HUES6 (cell line): ENCODE results near the gene PLA2G2F.

Source experiments
- H3K27ac ChIP-seq: 2 replicates; pipeline ENCODE4 v1.7.0; 2013; ENCODE audit warnings: low read depth, mild to moderate bottlenecking, low read length, inconsistent platforms
- H3K27me3 ChIP-seq: 2 replicates; pipeline ENCODE4 v1.6.1; 2013; ENCODE audit warnings: low read length; ENCODE audit not compliant: control insufficient read depth, insufficient read depth
- H3K36me3 ChIP-seq: 2 replicates; pipeline ENCODE4 v1.6.1; 2013; ENCODE audit warnings: low read length; ENCODE audit not compliant: control insufficient read depth, insufficient read depth
- H3K4me1 ChIP-seq: 2 replicates; pipeline ENCODE4 v1.6.1; 2013; ENCODE audit warnings: low read length; ENCODE audit not compliant: control insufficient read depth, insufficient read depth
- H3K4me3 ChIP-seq: 2 replicates; pipeline ENCODE4 v1.5.1; 2013; ENCODE audit warnings: low read depth, low read length
- H3K9ac ChIP-seq: one replicate; pipeline ENCODE4 v1.6.1; 2013; ENCODE audit warnings: mild to moderate bottlenecking, low read length
- H3K9me3 ChIP-seq: 2 replicates; pipeline ENCODE4 v1.6.1; 2013; ENCODE audit warnings: low read depth, low read length; ENCODE audit not compliant: control insufficient read depth, insufficient read depth

The PLA2G2F gene

DNA sequence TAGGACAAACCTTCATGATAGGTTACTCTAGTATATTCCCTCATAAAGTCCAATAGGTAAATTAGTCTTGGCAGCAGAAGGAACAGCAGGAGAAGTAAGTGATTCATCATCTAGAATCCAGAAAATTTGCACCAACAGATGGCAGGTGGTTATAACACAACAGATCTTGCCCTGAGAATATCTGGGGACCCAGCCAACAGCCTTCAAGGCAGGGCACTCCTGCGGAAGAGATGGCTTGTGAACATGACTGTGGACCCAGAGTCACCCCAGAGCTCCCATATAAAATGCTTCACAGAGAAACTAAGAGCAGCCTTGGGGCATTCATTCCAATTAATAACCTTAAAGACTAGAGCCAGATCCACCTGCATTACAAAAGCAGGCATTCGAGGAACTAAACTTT, 55.1 kb downstream of the PLA2G2F start:
- H3K4me3 ChIP-seq = no peak overlapping the region
- H3K4me1 ChIP-seq = peaks cover 16% of the 10 kb centered on the region
- no peak overlapping the region for H3K9ac ChIP-seq
- 0 out of 2 replicates have a peak, but pooled peaks cover 5% of the 10 kb centered on the region for H3K27me3 ChIP-seq
- no peaks in the 10 kb centered on the region for H3K9me3 ChIP-seq
- H3K36me3 ChIP-seq = no peaks in the 10 kb centered on the region
- no peak overlapping the region for H3K27ac ChIP-seq

DNA sequence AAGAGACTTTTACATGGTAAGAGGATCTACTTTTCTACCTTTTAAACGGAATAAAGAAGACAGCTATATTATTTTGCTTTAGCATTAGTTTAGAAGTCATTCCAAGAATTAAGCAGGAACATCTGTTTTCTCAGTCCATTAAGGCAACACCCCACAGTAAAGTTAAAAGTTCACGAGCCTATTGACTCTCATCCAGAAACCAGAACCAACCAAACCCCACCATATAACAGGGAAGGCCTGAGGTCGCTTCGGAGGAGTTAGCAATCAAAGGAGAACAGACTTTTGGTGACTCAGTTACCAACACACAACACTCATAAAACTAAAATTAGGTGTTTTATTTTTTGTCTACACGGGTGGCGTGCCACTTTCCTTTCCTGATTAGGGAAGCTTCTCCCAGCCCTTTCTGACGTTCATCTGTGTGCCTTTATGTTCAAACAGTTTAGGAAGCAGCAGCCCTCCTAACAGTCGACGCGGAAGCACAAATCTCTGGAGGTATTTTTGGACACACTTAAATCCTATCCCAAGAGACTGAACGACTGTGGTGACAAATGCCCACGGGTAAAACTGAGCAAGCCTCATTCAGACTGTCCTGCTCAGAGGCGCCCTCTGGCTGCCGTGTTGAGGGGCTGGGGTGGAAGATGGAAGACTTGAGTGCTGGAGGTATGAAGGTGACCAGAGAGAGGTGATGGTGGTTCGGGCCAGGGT, 55.8 kb downstream of the PLA2G2F start:
- H3K9ac ChIP-seq = no peak overlapping the region
- no peak overlapping the region for H3K4me3 ChIP-seq
- H3K36me3 ChIP-seq = no peaks in the 10 kb centered on the region
- 0 out of 2 replicates have a peak, but pooled peaks cover 5% of the 10 kb centered on the region for H3K27me3 ChIP-seq
- no peak overlapping the region for H3K27ac ChIP-seq
- H3K9me3 ChIP-seq = no peaks in the 10 kb centered on the region
- peaks cover 20% of the 10 kb centered on the region for H3K4me1 ChIP-seq

DNA sequence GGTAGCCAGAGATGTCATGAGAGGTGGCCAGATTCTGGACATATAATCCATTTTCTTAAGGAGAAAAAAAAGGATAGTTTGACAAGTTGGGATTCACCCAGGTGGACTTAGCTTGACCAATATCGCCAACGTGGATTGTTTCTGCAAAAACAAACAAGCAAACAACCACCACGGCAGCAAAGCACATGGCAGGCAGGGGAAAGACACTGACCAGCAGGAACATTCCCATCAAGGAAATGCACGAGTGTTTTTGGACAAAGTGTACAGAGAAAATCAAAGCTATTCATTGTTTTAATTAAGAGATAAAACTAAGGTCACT, 56.3 kb downstream of the PLA2G2F start:
- 0 out of 2 replicates have a peak, but pooled peaks cover 5% of the 10 kb centered on the region for H3K27me3 ChIP-seq
- no peak overlapping the region for H3K4me3 ChIP-seq
- H3K4me1 ChIP-seq = peaks cover 20% of the 10 kb centered on the region
- H3K9ac ChIP-seq = no peak overlapping the region
- H3K36me3 ChIP-seq = no peaks in the 10 kb centered on the region
- H3K9me3 ChIP-seq = no peaks in the 10 kb centered on the region
- no peak overlapping the region for H3K27ac ChIP-seq

DNA sequence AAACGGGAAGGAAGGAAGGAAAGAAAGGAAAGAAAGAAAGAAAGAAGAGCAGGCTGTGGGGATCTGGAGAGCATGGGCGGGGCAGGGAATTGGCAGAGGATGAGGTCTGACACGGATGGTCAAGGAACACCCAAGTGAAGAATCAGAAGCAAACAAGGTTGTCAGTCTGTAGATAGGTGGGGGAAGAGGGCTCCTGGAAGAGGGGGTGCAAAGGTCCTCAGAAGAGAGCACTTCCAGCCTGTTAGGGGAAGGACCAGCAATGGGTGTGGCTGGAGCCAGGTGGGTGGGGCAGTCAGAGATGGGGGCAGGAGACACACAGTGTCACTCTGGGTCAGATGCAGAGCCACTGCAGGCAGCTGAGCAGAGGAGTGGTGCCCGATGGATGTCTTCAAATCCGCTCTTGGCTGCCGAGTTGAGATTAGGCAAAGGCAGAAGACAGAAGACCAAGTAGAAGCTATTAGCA, 58.2 kb downstream of the PLA2G2F start:
- Histone ChIP-seq H3K4me3 (no peak overlapping the region), H3K4me1 (peaks cover 20% of the 10 kb centered on the region), H3K9me3 (no peaks in the 10 kb centered on the region), H3K27me3 (0 out of 2 replicates have a peak, but pooled peaks cover 1% of the 10 kb centered on the region), H3K27ac (no peak overlapping the region), H3K36me3 (no peaks in the 10 kb centered on the region), H3K9ac (no peak overlapping the region)

DNA sequence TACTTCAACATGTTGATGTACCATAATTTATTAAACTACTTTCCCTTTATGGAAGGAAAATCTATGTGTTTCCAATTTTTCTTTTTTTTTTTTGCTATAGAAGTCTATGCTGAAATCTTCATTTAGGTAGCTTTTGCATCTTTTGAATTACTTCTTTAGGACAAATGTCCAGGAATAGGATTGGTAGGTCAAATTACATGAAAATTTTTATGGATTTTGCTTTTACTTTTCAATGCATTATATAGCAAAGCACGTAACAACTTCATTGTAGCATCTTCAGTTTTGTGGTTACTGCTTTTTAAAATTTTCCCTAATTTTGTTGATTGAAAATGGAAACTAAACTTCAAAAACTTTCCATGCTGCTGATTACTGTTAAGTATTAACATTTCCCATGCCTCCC, 59.2 kb downstream of the PLA2G2F start:
- Histone ChIP-seq H3K36me3 (no peaks in the 10 kb centered on the region), H3K27ac (no peak overlapping the region), H3K4me1 (peaks cover 20% of the 10 kb centered on the region), H3K9me3 (no peaks in the 10 kb centered on the region), H3K9ac (no peak overlapping the region), H3K27me3 (no peaks in the 10 kb centered on the region; the same call in 1 of the 2 replicates), H3K4me3 (no peak overlapping the region)

DNA sequence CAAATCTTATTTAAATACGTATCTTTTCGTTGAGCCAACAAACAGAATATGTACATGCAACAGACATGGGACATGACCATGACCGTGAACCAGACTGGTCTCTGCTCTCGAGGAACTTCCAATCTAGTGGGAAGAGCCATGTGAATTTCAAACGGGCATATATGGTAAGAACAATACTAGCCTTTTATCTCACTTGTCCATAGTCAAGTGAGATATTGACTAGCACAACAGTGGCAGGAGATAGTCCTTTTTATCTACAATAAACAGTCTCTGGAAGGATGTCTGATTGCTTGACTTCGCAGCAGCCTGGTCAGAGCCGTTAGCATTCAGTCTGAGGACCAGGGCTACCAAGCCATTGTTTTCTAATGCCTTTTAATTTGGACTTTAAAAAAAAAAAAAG, 59.8 kb downstream of the PLA2G2F start:
- H3K36me3 ChIP-seq = no peaks in the 10 kb centered on the region
- no peak overlapping the region for H3K4me3 ChIP-seq
- H3K4me1 ChIP-seq = peaks cover 18% of the 10 kb centered on the region
- no peak overlapping the region for H3K9ac ChIP-seq
- no peaks in the 10 kb centered on the region; the same call in 1 of the 2 replicates for H3K27me3 ChIP-seq
- H3K9me3 ChIP-seq = no peaks in the 10 kb centered on the region
- no peak overlapping the region for H3K27ac ChIP-seq

DNA sequence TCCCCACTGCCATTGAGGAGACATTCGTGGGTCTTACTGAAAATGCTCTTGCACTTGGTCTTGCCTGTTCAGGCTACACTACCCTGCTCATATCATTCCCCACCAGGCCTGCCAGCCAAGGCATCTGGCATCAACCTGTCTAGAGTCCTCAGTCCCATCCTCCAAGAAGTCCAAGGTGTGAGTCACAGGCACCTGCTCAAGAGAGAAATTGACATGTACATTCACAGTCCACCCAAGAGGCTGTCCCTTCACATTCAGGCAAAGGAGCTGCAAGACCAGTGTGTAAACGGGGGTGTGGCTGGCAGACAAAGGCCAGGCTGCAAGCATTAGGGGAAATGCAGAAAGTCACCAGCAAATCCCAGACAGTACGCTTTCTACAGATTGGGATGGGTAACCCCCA, 60.3 kb downstream of the PLA2G2F start:
- H3K27ac ChIP-seq = no peak overlapping the region
- no peaks in the 10 kb centered on the region; the same call in 1 of the 2 replicates for H3K27me3 ChIP-seq
- no peak overlapping the region for H3K9ac ChIP-seq

DNA sequence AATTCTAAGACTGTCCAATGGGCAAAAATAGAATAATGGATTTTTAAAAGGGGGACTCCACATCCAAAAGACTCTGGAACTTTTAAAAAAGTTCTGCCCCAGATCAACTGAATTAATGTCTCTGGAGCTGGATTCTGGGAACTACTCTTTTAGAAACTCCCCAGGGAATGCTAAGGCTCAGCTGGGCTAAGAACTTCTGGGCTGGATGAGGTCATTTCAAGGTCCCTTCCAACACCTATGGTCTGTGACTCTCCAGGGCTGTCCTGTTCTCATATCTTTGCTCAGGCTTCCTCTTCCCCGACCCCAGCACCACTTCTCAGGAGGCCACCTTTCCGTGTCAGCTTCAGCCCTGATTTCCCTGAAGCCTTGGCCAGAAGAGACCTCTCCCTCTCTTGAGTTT, 60.7 kb downstream of the PLA2G2F start:
- Histone ChIP-seq H3K9ac (no peak overlapping the region), H3K4me3 (no peak overlapping the region), H3K27ac (no peak overlapping the region), H3K4me1 (peaks cover 8% of the 10 kb centered on the region), H3K27me3 (no peaks in the 10 kb centered on the region; the same call in 1 of the 2 replicates), H3K9me3 (no peaks in the 10 kb centered on the region), H3K36me3 (no peaks in the 10 kb centered on the region)

More for the DNA sequence above, 60.3 kb downstream of the PLA2G2F start:
- peaks cover 13% of the 10 kb centered on the region for H3K4me1 ChIP-seq
- H3K36me3 ChIP-seq = no peaks in the 10 kb centered on the region
- H3K9me3 ChIP-seq = no peaks in the 10 kb centered on the region
- H3K4me3 ChIP-seq = no peak overlapping the region
